ENCODE measurements around the gene GNAQ. TPM values are rescaled to one million over a fixed set of nuclear protein-coding genes. Genes with fewer than 3 reads are reported as not detected.

The GNAQ gene
- polyA plus RNA-seq, 2 of the 4 experiments (the other 2 are of a cell fraction): 17.9 to 60.0 TPM

- ATAC-seq: peak in 1 of 2 experiments; percentile 54; a peak in 3 of 6 replicates
Measured at GRCh38 chr9:77807846-77808750, 223.5 kb downstream of the GNAQ start.

More at GRCh38 chr9:77807846-77808750, 223.5 kb downstream of the GNAQ start:
- H3K4me1 ChIP-seq: peaks cover 36% of the 10 kb centered on the region
- no peak for FAIRE-seq
- no peak overlapping the region for H3K4me3 ChIP-seq
- no peaks in the 10 kb centered on the region for H3K9me3 ChIP-seq
- DNase-seq (ENCODE audit: low read depth in 1 of 2, low spot score in 1 of 2): no peak
- ChIA-PET POLR2A (no interaction called here), CTCF (interaction anchor here (1.0 to 1.4 kb wide), 4 partner anchors 10 to 228 kb away, joined by 3 to 4 read pairs (median 4); no protein-coding TSS in a partner anchor)
- TF ChIP-seq FOSB (CRISPR knock-in tag; IDR thresholded peaks at IDR 0.05) (no peak), POLR2AphosphoS2 (conservative IDR thresholded peaks at IDR 0.05; ENCODE audit: low read length) (no peak), ATOH8 (CRISPR knock-in tag; IDR thresholded peaks at IDR 0.05; ENCODE audit: low read depth) (no peak), HMGXB4 (CRISPR knock-in tag; IDR thresholded peaks at IDR 0.05; ENCODE audit: borderline replicate concordance) (no peak), USF2 (IDR thresholded peaks at IDR 0.05) (no peak), ZC3H11A (IDR thresholded peaks at IDR 0.05) (no peak), TP53 (CRISPR knock-in tag; IDR thresholded peaks at IDR 0.05) (no peak), CBX2 (IDR thresholded peaks at IDR 0.05; ENCODE audit: borderline replicate concordance, low read depth) (no peak), EHF (CRISPR knock-in tag; IDR thresholded peaks at IDR 0.05) (no peak), RCOR1 (IDR thresholded peaks at IDR 0.05; ENCODE audit: low read depth, low read length) (no peak), FOSL2 (IDR thresholded peaks at IDR 0.05) (no peak), FOSL2 (CRISPR knock-in tag; IDR thresholded peaks at IDR 0.05) (no peak), MAX (IDR thresholded peaks at IDR 0.05) (no peak), CEBPB (IDR thresholded peaks at IDR 0.05) (no peak), E2F6 (IDR thresholded peaks at IDR 0.05; ENCODE audit: borderline replicate concordance, low read depth) (no peak), BHLHE40 (IDR thresholded peaks at IDR 0.05; ENCODE audit: low read depth, low read length) (no peak), CBX8 (IDR thresholded peaks at IDR 0.05) (no peak), CHD4 (IDR thresholded peaks at IDR 0.05; ENCODE audit: borderline replicate concordance) (no peak), ZFP36 (IDR thresholded peaks at IDR 0.05; ENCODE audit: borderline replicate concordance, partially characterized antibody) (no peak), REST (IDR thresholded peaks at IDR 0.05) (no peak)
- 51% methylated on average over 6 of the region's 6 CpGs for WGBS (ENCODE audit: missing lambda C conversion rate)
- H3K4me2 ChIP-seq: peak overlapping the region; percentile 41
- peak overlapping the region; percentile 36 to 62; a peak in 4 of 6 replicates for H3K27ac ChIP-seq
